NCI-H2227 (cell line): Measurements from ENCODE around the gene AGRN.
"Not testable (repeated sequence)": the region's sequence is repeated elsewhere in the genome, so short reads cannot be mapped to it uniquely, and the experiment has no call there.

Experiments
- DNase-seq: peaks from one replicate; lab custom pipeline; 2025; ENCODE audit not compliant: unreplicated experiment; lab: John Stamatoyannopoulos, UW

Gene AGRN

DNA sequence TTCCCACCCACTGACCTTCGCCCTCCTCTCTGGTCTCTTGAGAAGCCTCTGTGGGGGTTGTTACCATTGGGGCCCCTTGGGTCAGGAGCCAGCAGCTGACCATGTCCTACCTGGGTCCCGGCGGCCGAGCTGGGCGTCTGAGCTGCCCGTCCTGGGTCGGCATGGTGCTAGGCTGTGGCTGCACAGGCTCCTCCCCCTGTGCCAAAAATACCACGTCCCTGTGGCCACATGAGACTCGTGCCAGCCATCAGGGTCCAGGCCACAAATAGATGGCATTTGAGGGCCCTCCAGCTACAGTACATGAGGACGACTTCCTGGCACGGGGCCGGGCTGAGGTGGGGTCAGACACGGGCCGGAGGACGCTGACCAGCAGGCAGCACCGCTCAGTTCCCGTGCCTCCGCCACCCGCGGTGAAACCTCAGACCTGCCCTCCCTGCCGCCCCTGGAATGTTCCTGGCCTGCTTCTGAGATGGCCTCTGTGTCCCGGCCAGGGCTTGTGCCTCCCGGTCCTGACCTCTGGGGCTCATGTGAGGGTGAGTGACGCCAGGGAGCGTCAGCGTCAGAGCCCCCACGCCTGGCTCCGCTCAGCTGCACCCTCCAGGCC, 37.9 kb upstream of the AGRN start, which contains the start of gene PERM1:
TSS of gene PERM1 (minus strand) at position 139 of the 604 bp plus-strand sequence. CDS start 1,064 bp downstream, outside the sequence.
- DNase-seq: no peak

DNA sequence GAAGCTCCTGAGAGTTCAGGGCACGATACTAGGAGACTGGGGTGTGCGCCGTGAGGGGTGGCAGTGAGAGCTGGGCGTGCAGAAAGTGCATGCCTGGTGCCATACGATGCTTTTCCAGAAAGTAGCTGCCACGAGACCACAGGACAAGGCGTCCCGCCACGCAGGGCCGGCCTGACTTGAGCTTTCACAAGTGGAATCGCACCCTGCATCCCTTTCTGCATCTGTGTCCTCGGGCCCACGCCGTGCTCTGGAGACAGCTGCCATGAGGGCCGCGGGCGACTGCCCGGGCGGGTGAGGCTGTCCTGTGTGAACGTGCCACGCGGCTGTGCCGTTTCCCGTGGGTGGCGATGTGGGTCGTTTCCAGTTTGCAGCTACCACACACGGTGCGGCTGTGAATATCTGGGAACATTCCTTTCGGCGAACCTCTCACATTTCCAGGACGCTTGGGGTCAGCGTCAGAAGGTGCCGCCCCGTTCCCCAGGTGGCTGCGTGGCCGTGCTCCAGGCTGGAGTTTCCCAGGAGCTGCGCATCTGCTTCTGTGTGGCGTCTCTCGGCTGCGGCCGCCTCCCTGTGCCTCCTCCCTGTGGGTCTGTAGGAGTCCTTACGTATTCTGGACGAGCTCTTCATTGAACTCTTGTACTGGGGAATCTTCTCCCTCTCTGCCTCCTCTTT, 37.0 kb upstream of the AGRN start:
- DNase-seq: no peak

DNA sequence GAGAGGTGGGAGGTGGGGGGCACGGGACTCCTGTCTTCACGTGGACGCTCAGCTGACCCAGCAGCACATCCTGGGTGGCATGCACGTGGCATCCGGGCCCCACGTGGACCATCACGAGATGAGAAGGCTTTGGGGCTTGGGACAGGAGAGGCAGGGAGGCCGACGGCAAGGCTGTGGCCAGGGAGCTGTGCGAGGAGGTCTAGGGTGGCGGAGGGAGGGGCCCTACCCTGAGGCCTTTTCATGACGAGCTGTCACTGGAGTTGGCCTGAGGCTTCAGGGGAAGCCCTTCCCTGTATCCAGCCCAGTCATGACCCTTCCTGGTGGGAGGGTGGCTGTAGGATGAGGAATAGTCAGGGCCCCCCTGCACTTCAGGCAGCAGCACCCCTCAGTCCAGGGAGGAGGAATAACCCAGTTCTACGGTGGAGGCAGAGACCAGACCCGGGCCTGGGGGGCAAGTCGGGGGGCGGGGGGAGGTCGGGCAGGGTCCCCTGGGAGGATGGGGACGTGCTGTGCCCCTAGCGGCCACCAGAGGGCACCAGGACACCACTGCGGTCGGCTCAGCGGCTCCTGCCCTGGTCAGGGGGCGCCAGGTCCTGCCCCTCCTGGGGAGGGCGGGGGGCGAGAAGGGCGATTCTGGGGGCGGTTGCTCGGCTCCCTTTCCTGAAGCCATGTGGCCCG, 36.0 kb upstream of the AGRN start:
- DNase-seq: peak; percentile 46

DNA sequence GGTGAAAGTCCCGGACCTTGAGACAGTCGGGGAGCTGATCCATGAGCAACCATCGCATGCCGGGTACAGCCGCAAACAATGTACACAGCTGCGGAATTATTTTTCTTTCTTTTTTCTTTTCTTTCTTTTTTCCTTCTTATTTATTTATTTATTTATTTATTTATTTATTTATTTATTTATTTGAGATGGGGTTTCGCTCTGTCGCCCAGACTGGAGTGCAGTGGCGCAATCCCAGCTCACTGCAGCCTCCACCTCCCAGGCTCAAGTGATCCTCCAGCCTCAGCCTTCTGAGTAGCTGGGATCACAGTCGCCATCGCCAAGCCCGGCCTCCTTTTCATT, 35.5 kb upstream of the AGRN start:
- DNase-seq: no peak

DNA sequence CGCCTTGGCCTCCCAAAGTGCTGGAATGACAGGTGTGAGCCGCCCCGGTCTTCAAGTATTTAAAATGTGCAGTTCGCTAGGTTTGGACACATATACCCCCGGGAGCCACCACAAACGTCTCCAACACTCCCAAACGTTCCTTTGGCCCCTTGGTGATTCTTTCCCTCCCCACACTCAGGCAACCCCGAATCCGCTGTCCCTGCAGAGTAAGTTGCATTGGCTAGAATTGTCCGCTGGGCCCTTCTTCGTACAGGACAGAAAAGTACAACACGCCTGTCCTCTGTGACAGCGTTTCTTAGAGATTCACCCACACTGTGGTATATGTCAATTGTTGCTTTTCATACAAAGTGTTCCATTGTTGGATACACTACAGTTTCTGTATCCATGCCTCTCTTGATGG, 34.8 kb upstream of the AGRN start:
- DNase-seq: no peak

DNA sequence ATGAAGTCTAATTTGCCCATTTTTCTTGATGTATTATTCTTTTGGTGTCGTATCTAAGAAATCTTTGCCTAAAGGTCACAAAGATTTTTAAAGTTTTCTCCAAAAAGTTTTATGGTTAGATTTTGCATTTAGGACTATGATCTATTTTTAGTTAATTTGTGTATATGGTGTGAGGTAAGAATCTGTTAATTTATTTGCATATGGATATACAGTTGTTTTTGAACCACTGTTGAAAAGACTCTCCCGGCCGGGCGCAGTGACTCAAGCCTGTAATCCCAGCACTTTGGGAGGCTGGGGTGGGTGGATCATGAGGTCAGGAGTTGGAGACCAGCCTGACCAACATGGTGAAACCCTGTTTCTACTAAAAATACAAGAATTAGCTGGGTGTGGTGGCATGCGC, 31.9 kb upstream of the AGRN start:
- not testable (repeated sequence) for DNase-seq

DNA sequence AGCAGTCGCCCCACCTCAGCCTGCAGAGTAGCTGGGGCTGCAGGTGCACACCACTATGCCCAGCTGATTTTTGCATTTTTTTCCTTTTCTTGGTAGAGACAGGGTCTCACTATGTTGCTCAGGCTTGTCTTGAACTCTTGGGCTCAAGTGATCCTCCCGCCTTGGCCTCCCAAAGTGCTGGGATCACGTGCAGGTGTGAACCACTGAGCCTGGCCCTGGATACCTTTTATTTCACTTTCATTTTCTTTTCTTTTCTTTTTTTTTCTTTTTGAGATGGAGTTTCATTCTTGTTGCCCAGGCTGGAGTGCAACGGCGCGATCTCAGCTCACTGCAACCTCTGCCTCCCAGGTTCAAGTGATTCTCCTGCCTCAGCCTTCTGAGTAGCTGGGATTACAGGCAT, 28.6 kb upstream of the AGRN start:
- not testable (repeated sequence) for DNase-seq

DNA sequence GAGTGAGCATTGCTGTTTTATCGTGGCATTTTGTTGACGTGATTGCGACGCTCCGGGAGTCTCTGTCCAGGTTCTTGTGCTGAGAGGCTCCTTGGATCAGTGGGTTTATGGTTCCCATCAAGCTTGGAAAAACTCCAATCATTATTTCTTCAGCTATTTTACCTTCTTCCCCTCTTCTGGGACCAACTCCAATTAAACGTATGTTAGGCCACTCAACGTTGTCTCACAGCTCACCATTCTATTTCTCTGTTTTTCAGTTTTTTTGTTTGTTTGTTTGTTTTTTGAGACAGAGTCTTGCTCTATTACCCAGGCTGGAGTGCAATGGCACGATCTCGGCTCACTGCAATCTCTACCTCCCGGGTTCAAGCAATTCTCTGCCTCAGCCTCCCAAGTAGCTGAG, 28.0 kb upstream of the AGRN start:
- no peak for DNase-seq

DNA sequence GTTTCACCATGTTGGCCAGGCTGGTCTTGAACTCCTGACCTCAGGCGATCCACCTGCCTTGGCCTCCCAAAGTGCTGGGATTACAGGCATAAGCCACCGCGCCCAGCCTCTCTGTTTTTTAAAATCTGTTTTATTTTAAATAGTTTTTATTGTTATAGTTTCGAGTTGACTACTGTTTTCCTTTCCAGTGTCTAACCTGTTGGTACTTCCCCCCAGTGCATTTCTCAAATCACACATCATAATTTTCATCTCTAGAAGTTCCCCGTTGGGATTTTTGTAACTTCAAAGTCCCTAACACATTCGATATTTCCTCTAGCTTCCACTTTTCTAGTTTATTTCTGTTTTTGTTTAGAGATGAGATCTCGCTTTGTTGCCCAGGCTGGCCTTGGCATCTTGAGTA, 27.6 kb upstream of the AGRN start:
- no peak for DNase-seq

DNA sequence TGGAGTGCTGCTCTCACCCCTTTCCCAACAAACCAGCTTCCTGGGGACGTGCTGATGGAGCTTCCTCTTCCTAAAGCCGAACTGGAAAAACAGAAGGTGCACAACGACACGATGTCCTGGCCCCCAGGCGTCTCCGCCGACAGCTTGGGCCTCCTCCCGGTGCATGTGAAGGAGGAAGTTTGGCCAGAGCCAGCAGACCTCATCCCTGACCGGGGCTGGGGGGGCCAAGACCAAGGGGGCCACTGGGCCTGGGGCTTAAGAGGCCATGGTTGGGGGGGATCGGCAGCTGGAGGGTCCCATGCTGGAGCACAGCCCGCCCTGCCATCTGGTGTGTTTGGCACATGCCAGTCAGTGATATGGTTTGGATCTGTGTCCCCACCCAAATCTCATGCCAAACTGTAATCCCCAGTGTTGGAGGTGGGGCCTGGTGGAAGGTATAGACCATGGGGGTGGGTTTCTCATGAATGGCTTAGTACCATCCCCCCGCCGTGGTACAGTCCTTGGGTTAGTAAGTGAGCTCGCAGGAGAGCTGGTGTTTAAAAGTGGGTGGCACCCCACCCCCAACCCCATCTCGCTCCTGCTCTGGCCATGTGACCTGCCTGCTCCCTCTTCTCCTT, 26.4 kb upstream of the AGRN start:
- DNase-seq: no peak

DNA sequence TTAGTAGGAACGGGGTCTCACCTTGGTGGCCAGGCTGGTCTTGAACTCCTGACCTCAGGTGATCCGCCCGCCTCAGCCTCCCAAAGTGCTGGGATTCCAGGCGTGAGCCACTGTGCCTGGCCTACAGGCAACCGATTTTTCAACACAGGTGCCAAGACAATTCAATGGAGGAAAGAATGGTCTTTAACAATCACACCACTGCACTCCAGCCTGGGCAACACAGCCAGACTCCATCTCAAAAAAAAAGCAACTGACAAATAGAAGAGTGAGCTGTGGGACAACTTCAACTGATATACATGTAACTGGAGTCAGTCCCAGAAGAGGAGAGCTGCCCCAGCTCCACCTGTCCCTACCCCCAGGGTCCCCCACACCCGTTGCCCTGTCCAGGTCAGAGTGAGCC, 25.4 kb upstream of the AGRN start:
- not testable (repeated sequence) for DNase-seq

DNA sequence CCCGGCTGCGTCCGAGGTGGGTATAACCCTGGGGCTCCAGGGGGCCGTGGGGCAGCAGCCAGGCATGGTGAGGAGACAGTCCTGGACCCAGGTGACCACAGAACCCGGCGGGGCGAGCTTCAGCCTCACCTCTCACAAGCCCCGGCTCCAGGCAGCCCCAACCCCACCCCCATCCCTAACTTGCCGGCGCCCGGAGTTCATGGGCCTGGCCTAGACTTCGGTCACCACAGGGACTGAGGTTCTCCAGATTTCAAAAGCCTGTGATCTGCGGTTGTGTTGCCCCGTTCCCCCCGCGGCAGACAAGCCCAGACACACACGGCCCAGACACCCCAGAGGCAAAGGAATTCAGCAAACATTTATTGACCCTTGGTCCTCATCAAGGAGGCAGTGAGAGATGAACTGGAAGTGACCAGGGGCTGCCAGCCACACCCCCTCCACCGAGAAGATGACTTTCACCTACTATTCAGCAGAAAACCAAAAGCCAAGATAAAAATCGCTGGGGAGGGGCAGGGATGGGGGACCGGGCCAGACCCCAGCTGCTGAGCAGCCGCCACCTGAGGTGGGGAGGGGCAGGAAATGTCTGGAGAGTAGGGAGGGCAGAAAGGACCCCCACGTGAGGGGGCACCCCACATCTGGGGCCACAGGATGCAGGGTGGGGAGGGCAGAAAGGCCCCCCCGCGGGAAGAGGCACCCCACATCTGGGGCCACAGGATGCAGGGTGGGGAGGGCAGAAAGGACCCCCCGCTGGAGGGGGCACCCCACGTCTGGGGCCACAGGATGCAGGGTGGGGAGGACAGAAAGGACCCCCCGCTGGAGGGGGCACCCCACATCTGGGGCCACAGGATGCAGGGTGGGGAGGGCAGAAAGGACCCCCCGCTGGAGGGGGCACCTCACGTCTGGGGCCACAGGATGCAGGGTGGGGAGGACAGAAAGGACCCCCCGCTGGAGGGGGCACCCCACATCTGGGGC, 24.0 kb upstream of the AGRN start:
- no peak for DNase-seq

DNA sequence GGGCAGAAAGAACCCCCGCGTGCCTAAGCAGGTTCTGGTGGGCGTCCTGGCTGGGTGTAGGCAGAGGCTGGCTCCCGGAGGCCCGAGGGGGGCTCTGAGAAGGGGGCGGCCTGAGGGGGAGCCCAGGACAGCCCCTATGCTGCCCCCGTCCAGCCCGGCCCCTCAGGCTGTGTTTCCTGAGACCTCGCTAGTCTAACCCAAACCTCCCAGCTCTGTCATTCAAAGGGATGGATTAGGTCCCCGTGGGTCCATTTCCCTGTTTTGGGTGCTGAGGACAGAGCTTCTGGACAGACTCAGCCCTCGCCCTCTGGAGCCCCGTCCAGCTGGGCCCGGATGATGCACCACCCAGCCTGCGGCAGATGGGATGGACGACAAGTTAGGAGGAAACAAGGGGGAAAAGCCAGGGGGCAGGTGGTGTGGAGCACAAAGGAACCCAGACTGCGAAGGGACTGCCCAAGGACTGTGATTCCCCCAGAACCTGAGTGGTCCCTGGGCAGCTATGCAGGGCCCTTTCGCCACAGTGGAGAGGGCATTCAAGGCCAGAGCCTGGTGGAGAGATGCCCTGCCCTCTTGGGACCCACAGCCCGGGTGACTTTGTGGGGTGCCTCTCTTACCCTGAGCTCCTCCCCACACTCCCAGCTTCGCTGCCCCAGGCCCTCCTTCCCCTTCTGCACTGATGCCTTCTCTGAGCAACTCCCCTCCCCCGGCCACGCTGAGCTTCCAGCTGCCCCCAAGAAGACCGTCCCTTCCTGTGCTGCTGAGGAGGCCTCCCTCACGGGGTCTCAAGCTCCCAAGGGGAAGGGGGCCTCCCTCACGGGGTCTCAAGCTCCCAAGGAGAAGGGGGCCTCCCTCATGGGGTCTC, 22.8 kb upstream of the AGRN start:
- DNase-seq: no peak

DNA sequence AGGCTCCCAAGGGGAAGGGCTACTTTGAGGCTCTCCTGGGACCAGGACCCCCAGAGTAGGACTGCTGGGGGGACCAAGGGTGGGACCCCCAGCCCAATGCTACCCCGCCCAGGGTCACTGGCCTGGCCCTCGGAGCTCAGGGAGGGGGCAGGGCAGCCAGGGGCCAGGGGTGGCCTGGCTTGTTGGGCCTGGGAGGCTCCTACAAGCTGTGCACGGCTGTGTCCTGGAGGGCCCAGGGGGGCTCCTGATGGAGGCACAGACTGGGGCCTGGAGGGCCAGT, 22.3 kb upstream of the AGRN start:
- no peak for DNase-seq

DNA sequence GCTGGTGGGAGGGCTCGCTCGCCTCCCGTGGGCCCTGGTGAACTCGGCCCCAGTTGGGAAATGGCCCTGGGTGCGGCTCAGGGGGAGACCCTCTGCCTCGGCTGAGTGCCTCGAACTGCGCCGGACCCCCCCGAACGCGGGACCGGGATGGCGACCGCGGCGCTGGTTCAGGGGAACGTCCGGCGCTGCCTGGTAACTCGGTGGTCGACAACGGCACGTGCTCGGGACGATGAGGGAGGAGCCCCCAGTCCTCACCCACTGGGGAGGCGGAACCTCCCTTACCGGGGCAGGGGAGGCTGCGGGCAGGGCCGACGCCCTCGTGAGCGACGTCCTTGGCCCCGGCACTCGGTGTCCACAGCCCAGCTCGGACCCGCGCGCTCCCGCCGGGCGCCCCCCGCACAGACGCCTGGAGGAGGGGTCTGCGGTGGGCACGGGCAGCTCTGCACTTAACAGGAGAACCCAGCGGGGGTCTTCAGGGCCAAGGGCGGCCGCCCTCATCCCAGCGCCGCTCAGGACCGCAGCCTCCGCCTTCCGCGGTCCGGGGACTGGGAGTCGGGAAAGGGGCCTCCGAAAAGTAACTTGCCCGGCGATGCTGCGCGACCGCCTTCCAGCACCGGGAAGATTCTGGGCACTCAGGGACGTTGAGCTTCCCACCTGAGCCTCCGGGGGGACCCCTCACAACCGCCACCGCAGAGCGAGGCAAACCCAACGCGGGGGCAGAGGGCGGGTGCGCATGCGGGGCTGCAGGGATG, 21.8 kb upstream of the AGRN start:
- DNase-seq: peak; percentile 75

DNA sequence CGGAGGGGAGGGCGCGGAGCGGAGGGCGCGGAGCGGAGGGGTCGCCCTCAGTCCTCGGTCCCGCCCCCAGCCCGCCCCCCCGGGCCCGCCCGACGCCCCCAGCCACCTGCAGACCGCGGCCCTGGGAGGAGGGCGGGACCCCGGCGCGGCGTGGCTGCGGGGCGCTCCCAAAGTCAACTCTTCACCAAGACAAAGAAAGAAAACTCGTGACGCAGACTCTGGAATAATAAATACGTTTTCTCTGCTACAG, 21.2 kb upstream of the AGRN start:
- no peak for DNase-seq

DNA sequence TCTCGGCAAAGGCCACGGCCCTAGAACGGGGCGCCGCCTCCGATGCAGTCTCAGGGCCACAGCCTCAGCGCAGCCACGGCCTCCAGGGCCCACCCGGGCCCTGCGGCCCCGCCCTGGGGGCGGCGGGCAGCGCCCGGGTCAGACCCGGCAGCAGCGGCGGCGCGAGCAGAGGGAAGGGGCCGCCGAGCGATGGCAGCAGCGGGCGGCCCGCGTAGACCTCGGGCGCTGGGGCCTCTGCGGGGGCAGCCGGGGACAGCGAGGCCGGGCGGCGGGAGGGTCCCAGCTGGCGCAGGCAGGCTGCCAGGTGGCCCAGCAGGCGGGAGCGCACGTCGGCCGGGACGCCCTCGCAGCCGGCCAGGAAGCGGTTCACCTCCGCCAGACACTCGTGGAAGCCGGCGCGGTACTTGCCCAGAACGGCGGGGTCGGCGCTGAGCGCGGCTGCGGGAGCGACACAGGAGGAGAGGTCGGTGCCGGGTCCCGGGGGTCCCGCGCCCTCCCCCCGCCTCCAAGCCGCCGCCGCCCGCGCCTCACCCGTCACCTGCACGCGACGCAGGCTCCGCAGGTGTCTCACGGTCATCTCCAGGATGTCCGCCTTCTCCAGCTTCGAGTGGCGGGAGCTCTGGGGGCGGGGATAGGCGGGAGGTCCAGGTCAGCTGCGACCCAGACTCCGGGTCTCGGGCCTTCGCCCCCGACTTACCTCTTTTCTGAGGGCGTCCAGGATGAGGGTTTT, 20.8 kb upstream of the AGRN start:
- peak; percentile 75 for DNase-seq

DNA sequence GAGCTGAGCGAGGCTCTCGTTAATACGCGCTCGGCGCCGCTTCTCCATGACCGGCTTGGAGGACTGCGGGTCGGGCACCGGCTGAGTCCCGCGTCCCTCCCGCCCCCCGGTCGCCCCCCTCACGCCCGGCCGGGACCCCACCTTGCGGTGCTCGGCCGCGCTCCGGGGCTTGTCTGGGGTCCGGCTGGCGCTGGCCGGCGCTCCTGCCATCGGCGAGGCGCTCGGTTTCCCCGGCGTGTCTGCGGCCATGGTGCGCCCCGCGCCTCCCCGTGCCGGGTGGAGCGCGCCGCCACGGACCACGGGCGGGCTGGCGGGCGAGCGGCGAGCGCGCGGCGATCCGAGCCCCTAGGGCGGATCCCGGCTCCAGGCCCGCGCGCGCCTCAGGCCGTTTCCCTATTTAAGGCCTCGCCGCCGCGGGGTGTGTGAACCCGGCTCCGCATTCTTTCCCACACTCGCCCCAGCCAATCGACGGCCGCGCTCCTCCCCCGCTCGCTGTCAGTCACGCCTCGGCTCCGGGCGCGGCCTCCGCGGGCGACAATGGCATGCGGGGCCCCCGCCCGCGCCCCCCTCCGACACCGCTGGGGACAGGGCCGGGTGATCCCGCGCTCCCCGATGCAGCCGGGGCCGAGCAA, 20.1 kb upstream of the AGRN start, which contains the start of gene HES4:
TSS of gene HES4 (minus strand) at position 373 of the 632 bp plus-strand sequence. CDS start at position 249, 124 bp downstream.
- DNase-seq: peak; percentile 95
